ENCODE data around the gene PARP9.

The PARP9 gene

DNA sequence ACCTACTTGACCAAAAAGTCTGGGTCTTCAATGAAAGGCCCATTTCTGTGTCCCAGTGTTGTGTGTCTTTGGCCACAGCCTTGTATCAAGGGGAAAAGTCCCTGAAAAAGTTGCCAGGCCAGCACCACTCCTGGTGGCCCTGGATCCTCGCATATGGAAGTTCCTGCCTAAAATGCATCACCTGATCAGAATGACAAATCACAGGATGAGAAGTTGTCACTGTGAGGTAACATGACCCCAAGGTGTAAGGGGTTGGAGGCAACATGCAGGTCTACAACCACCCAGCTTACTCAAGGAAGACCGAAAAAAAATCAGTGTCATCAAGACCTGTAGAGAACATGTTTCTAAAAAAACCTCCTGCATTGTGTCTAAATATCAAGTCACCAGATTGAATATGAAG lies 39.0 kb upstream of the PARP9 start:
- no peak overlapping the region for H3K27ac ChIP-seq
- H3K27me3 ChIP-seq, result no peaks in the 10 kb centered on the region
- H3K36me3 ChIP-seq, result no peaks in the 10 kb centered on the region
- no peaks in the 10 kb centered on the region for H3K4me1 ChIP-seq (ENCODE audit: control insufficient read depth in 1 of 2, insufficient read depth in 1 of 2, low read depth in 1 of 2, low read length in 1 of 2)
- H3K4me3 ChIP-seq (ENCODE audit: low read depth in 1 of 2, low read length in 1 of 2), result no peak overlapping the region
- TF ChIP-seq, protein P1, sequence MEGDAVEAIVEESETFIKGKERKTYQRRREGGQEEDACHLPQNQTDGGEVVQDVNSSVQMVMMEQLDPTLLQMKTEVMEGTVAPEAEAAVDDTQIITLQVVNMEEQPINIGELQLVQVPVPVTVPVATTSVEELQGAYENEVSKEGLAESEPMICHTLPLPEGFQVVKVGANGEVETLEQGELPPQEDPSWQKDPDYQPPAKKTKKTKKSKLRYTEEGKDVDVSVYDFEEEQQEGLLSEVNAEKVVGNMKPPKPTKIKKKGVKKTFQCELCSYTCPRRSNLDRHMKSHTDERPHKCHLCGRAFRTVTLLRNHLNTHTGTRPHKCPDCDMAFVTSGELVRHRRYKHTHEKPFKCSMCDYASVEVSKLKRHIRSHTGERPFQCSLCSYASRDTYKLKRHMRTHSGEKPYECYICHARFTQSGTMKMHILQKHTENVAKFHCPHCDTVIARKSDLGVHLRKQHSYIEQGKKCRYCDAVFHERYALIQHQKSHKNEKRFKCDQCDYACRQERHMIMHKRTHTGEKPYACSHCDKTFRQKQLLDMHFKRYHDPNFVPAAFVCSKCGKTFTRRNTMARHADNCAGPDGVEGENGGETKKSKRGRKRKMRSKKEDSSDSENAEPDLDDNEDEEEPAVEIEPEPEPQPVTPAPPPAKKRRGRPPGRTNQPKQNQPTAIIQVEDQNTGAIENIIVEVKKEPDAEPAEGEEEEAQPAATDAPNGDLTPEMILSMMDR (IDR thresholded peaks at IDR 0.05), result no peak
- no peaks in the 10 kb centered on the region for H3K9me3 ChIP-seq

DNA sequence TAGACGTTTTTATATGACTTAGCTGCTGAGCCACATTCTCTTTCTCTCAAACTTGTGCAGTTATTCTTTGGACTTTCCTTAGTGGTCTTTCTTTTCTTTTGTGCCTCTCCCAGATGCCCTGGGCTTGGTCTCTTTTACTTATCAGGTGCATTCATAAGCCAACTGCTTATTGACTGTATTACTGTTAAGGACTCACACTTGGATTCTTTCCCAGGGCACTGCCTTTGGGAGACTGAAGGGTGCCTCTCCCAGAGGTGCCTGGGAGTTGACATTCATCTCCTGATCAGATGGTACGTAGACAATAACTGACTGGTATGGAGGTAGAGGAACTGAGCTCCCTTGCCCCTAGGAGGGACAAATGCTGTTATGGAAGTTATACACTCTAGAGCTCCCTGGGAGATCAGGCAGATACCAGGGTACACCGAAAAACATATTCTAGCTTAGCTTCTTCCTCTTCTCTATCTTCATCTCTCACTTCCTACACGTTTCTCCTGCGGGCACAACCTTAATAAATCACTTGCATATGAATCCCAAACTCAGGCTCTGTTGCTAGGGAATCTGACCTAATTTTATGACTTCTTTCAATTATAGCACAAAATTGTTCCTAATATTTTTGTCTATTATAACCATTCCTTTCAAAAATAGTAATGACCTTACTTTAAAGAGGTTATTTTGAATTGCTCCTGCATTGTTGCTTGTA lies 38.1 kb upstream of the PARP9 start:
- TF ChIP-seq, protein P1 (IDR thresholded peaks at IDR 0.05), result no peak
- no peaks in the 10 kb centered on the region for H3K9me3 ChIP-seq
- no peaks in the 10 kb centered on the region for H3K4me1 ChIP-seq (ENCODE audit: control insufficient read depth in 1 of 2, insufficient read depth in 1 of 2, low read depth in 1 of 2, low read length in 1 of 2)
- no peak overlapping the region for H3K27ac ChIP-seq
- no peaks in the 10 kb centered on the region for H3K27me3 ChIP-seq
- no peak overlapping the region for H3K4me3 ChIP-seq (ENCODE audit: low read depth in 1 of 2, low read length in 1 of 2)
- H3K36me3 ChIP-seq, result no peaks in the 10 kb centered on the region

DNA sequence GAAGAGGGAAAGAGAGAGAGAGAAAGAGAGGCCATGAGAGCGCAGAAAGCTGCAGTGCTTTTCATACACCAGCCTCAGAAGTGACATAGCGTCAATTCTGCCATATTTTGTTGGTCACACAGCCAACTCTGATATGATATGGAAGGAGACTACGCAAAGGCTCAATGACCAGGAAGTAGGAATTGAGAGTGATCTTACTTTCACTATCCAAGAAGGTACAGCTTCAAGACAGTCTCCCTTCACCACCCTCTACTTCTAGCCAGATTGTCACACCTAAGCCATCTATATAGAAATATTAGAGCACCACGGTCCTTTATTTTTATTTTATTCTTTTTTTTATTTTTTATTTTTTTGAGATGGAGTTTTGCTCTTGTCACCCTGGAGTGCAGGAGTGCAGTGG lies 34.5 kb upstream of the PARP9 start:
- Histone ChIP-seq H3K4me1 (ENCODE audit: control insufficient read depth in 1 of 2, insufficient read depth in 1 of 2, low read depth in 1 of 2, low read length in 1 of 2) (no peaks in the 10 kb centered on the region), H3K36me3 (no peaks in the 10 kb centered on the region), H3K27ac (no peak overlapping the region), H3K4me3 (ENCODE audit: low read depth in 1 of 2, low read length in 1 of 2) (no peak overlapping the region), H3K9me3 (no peaks in the 10 kb centered on the region), H3K27me3 (no peaks in the 10 kb centered on the region)
- TF ChIP-seq, protein P1 (IDR thresholded peaks at IDR 0.05), result no peak

DNA sequence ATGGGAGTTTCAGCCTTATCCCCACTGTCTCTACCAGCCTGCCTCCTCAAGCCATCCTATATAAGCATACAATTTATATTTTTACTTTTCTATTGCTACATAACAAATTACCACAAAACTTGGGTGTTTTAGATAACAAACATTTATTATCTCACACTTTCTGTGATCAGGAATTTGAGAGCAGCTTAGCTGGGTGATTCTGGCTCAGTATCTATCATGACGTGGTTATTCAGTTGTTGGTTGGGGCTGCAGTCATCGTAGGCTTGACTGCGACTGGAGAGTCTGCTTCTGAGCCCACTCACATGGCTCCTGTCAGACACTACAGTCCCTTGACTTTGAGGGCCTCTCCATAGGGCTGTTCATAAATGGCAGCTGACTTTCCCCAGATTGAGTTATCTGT lies 34.1 kb upstream of the PARP9 start:
- Histone ChIP-seq H3K36me3 (no peaks in the 10 kb centered on the region), H3K27me3 (no peaks in the 10 kb centered on the region), H3K27ac (no peak overlapping the region), H3K4me1 (ENCODE audit: control insufficient read depth in 1 of 2, insufficient read depth in 1 of 2, low read depth in 1 of 2, low read length in 1 of 2) (no peaks in the 10 kb centered on the region), H3K4me3 (ENCODE audit: low read depth in 1 of 2, low read length in 1 of 2) (no peak overlapping the region), H3K9me3 (no peaks in the 10 kb centered on the region)
- TF ChIP-seq, protein P1 (IDR thresholded peaks at IDR 0.05), result no peak

DNA sequence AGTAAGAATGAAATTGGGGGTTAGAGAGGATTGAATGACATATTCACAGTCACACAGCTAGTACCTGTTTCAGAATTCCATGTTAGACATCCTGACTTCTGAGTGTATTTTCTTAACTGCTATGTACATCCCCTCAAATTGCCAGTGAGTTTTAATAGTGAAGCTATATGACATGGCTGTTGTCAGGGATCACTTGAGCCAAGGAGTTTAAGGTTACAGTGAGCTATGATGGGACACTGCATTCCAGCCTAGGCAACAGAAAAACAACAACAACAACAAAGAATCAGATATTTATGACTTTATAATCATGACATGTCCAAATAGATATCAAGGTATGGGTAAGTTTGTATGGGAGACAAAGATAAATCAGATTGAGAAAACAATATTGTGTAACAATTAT lies 29.9 kb upstream of the PARP9 start:
- H3K27ac ChIP-seq, result no peak overlapping the region
- H3K9me3 ChIP-seq, result no peaks in the 10 kb centered on the region
- no peaks in the 10 kb centered on the region for H3K4me1 ChIP-seq (ENCODE audit: control insufficient read depth in 1 of 2, insufficient read depth in 1 of 2, low read depth in 1 of 2, low read length in 1 of 2)
- no peaks in the 10 kb centered on the region for H3K36me3 ChIP-seq
- no peak overlapping the region for H3K4me3 ChIP-seq (ENCODE audit: low read depth in 1 of 2, low read length in 1 of 2)
- TF ChIP-seq, protein P1 (IDR thresholded peaks at IDR 0.05), result no peak
- H3K27me3 ChIP-seq, result no peaks in the 10 kb centered on the region

All from neutrophil (primary cell).